Progenitor cell of endocrine pancreas (in vitro differentiated cells): ENCODE data around the gene HOXA4. TPM values are rescaled to one million over a fixed set of nuclear protein-coding genes. Genes with fewer than 3 reads are reported as not detected.

Source experiments
- DNase-seq: peaks from one replicate; pipeline ENCODE4 v3.0.0; 2021; ENCODE audit warnings: low spot score; ENCODE audit not compliant: unreplicated experiment
- H3K27ac Mint-ChIP-seq: 2 replicates; pipeline ENCODE4 v1.8.0; 2021; ENCODE audit warnings: mild to moderate bottlenecking, moderate library complexity, mixed read lengths
- H3K27me3 Mint-ChIP-seq: 2 replicates; pipeline ENCODE4 v1.8.0; 2021; ENCODE audit warnings: mixed read lengths
- H3K36me3 Mint-ChIP-seq: 2 replicates; pipeline ENCODE4 v1.8.0; 2022; ENCODE audit warnings: mixed read lengths; ENCODE audit not compliant: insufficient read depth
- H3K4me1 Mint-ChIP-seq: 2 replicates; pipeline ENCODE4 v1.8.0; 2021; ENCODE audit warnings: low read depth, mixed read lengths
- H3K4me3 Mint-ChIP-seq: 2 replicates; pipeline ENCODE4 v1.8.0; 2021; ENCODE audit warnings: low read depth, mild to moderate bottlenecking, moderate library complexity, mixed read lengths
- H3K9me3 Mint-ChIP-seq: 2 replicates; pipeline ENCODE4 v1.8.0; 2021; ENCODE audit warnings: low read depth, mixed read lengths
- CTCF ChIP-seq: fragments of 200-600 bp; sonication (generic); IDR thresholded peaks from one replicate; pipeline ENCODE4 v1.5.0; 2021; ENCODE audit warnings: antibody characterized with exemption, mild to moderate bottlenecking; ENCODE audit not compliant: unreplicated experiment
- microRNA-seq: library from miRNA; unstranded; fragments of <30 nt; microRNA quantifications from one replicate; pipeline ENCODE4 v1.1.0, GENCODE V29; 2020; ENCODE audit warnings: borderline number of aligned reads; ENCODE audit not compliant: unreplicated experiment
- total RNA-seq: library from RNA; stranded (reverse); gene quantifications from 2 replicates; pipeline ENCODE4 v1.2.1, GENCODE V29; 2021

HOXA4 gene
- total RNA-seq, 1 donor from 2014 or later: 13.7 TPM

- Mint-ChIP-seq H3K4me3 (no peak overlapping the region), H3K4me1 (peaks cover 24% of the 10 kb centered on the region), H3K9me3 (peaks cover 4% of the 10 kb centered on the region), H3K27me3 (no peaks in the 10 kb centered on the region), H3K27ac (no peak overlapping the region), H3K36me3 (peaks cover 2% of the 10 kb centered on the region)
- TF ChIP-seq CTCF: no peak
- DNase-seq: no peak
Measured at GRCh38 chr7:27078616-27079233, 51.8 kb downstream of the HOXA4 start.

Small RNA genes lying within 50 kb of the gene (microRNA-seq; reads per million reads assigned to microRNA genes)
- 1.8 reads per million for gene MIR196B

Other genes starting within 250 kb of the HOXA4 start
- gene HOXA1, start 34.8 kb downstream of the HOXA4 start, total RNA-seq: 27.4 and 31.2 TPM in 2 replicates
- 17.9 and 18.6 TPM in 2 replicates for gene HOXA2, start 28.1 kb downstream of the HOXA4 start, total RNA-seq
- gene HOXA5, start 12.9 kb upstream of the HOXA4 start, total RNA-seq: 12.6 and 18.1 TPM in 2 replicates
- gene HOXA6, start 17.0 kb upstream of the HOXA4 start, total RNA-seq: 0.38 TPM in 1 of 2 replicates, not detected in the other
- gene HOXA3, start 21.8 kb upstream of the HOXA4 start, total RNA-seq: 77.4 and 85.5 TPM in 2 replicates
- 1.4 and 1.5 TPM in 2 replicates for gene HOXA7, start 25.9 kb upstream of the HOXA4 start, total RNA-seq
- gene HOXA9, start 34.8 kb upstream of the HOXA4 start, total RNA-seq: not detected in 2 replicates
- not detected in 2 replicates for gene HOXA10, start 43.6 kb upstream of the HOXA4 start, total RNA-seq
- not detected in 2 replicates for gene HOXA11, start 54.5 kb upstream of the HOXA4 start, total RNA-seq
- not detected in 2 replicates for gene HOXA13, start 69.3 kb upstream of the HOXA4 start, total RNA-seq
- not detected in 2 replicates for gene EVX1, start 112.0 kb upstream of the HOXA4 start, total RNA-seq